LNCAP (cell line): Measurements from ENCODE around the gene FYTTD1.

Source experiments
- TF ChIP-seq, protein P1 (sequence below): fragments of 450-650 bp; IDR thresholded peaks from 2 replicates; pipeline ENCODE4 v1.5.1; 2017; ENCODE audit warnings: mild to moderate bottlenecking

Gene FYTTD1

DNA sequence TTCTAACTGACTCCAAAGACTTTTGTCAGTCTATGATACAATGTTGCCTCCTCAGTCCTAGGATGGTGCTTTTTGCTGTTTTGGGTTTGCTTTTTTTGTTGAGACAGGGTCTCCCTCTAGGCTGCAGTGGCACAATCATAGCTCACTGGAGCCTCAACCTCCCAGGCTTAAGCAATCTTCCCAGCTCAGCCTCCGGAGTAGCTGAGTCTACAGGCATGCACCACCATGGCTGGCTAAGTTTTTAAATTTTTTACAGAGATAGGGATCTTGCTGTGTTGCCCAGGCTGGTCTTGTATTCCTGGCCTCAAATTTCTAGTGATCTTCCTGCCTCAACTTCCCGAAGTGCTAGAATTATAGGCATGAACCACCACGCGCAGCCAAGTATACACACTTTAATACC, 35.4 kb upstream of the FYTTD1 start:
- TF ChIP-seq, protein P1, sequence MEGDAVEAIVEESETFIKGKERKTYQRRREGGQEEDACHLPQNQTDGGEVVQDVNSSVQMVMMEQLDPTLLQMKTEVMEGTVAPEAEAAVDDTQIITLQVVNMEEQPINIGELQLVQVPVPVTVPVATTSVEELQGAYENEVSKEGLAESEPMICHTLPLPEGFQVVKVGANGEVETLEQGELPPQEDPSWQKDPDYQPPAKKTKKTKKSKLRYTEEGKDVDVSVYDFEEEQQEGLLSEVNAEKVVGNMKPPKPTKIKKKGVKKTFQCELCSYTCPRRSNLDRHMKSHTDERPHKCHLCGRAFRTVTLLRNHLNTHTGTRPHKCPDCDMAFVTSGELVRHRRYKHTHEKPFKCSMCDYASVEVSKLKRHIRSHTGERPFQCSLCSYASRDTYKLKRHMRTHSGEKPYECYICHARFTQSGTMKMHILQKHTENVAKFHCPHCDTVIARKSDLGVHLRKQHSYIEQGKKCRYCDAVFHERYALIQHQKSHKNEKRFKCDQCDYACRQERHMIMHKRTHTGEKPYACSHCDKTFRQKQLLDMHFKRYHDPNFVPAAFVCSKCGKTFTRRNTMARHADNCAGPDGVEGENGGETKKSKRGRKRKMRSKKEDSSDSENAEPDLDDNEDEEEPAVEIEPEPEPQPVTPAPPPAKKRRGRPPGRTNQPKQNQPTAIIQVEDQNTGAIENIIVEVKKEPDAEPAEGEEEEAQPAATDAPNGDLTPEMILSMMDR, result no peak

DNA sequence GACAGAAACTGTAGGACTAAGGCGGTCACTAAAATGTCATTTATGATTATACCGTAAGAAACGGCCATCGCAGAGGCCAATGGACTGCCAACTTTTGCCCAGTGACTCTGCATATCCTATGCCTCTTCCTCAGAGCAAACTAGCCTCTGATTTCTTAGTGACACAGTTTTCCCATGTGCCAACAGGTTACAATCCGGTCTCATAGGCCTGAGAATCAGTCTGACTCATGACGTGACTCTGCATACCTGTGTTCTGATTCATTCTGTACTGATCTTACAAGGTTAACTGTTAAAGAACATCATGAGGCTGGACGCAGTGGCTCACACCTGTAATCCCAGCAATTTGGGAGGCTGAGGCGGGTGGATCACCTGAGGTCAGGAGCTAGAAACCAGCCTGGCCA, 30.8 kb upstream of the FYTTD1 start:
- TF ChIP-seq, protein P1, result no peak

DNA sequence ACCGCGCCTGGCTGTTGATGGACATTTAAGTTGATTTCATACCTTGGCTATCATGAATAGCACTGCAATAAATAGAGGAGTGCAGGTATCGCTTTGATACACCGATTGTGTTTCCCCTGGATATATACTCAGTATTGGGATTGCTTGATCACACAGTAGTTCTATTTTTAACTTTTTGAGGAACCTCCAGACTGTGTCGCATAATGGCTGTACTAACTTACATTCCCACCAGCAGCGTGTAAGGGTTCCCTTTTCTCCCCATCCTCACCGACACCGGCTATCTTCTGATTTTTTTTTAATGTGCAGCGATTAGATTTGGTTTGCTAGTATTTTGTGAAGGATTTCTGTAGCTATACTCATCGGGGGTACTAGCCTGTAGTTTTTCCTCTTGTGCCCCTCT, 29.0 kb upstream of the FYTTD1 start:
- TF ChIP-seq, protein P1, result no peak

DNA sequence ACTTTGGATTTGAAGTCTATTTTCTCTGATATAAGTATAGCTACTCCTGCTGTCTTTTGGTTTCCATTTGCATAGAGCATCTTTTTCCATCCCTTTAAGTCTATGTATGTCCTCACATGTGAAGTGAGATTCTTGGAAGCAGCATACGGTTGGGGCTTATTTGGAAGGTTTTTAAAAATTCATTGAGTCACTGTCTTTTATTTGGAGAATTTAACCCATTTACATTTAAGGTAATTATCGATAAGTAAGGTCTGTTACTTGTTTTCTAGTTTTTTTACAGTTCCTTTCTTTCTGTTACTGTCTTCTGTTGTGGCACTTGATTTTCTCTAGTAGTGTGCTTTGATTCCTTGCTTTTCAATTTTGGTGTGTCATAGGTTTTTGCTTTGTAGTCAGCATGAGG, 26.9 kb upstream of the FYTTD1 start:
- TF ChIP-seq, protein P1, result no peak

DNA sequence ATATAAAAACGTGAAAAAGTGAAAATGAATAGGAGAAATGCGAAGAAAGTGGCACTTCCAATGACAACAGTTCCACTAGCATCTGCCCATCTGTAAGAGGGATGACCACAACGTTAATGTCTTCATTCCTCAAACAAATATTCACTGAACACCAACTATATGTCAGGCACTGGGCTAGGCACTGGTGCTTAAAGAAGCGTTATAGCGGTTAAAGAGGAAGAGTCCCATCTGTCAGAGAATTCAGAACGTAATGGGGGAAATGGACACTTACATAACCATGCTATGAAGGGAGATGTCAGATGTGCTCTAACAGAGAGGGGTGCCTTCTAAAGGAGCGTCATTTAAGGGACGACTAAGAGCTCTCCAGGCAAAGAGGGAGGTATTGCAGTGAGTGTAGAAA, 21.2 kb upstream of the FYTTD1 start:
- TF ChIP-seq, protein P1, result no peak

DNA sequence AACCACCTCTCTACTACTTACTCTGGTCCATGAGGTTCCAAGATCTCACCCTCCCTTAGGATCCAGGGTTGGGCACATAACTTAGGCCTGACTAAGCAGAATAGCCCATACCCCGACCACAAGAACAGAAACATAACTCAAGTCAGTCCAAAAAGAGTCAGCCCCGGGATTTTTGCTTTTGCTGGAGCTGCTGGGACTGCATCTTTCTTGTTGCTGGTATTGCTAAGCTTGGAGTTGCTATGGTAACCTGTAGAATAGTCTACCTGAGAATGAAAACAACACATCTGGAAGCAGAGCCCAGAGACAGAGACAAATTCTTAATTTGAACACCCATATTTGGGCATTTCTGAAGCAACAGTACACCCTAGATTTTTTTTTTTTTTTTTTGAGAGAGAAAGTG, 19.5 kb upstream of the FYTTD1 start:
- TF ChIP-seq, protein P1, result no peak

DNA sequence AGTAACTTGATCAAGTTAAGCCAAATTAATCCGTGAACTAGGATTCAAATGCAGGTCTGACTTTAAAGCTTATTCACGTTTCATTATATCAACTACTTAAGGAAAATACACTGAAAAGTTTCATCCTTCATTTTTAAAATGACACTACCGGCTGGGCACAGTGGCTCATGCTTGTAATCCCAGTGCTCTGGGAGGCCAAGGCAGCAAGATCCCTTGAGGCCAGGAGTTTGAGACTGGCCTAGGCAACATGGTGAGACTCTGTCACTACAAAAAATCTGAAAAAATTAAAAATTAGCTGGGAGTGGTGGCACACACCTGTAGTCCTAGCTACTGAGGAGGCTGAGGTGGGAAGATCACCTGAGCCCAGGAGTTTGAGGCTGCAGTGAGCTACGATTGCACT, 16.6 kb upstream of the FYTTD1 start:
- TF ChIP-seq, protein P1, result no peak

DNA sequence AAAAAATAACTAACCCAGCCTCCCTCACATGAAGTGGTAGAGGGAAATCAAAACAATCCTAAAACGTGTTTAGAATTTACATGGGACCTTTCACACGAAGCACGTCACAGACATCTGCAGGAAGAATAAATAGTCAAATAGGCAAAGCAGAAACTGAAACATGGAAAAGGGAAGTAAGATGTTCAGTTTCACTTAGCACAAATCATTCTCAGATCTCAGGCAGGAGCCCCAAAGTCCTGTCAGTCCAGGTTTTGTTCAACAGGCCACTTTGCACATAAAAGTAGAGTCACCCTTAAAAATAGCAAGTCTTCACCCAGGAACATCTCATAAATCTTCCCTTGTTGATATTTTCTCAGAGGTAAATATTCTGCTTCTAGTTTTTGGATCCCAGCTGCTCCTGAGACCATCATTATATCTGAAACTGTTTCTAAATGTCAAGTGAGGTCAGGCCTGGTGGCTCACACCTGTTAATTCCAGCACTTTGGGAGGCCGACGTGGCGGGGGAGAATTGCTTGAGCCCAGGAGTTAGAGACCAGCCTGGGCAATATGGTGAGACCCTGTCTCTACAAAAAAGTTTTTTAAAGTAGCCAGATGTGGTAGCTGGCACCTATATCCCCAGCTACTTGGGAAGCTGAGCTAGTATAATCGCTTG, 14.9 kb upstream of the FYTTD1 start:
- TF ChIP-seq, protein P1, result no peak
